Fibroblast of lung (primary cell): ENCODE results near the gene FHOD3.

ENCODE experiments used
- EZH2 ChIP-seq: IDR thresholded peaks from 2 replicates; pipeline ENCODE4 v1.5.1; 2012; ENCODE audit warnings: low read length, control low read depth, mild to moderate bottlenecking; ENCODE audit errors: missing control alignments
- TF ChIP-seq, protein P1 (sequence below), 2 donors: IDR thresholded peaks in 1 of 2; conservative IDR thresholded peaks in 1 of 2; 1 replicate in 1 of 2; 2 replicates in 1 of 2; pipeline ENCODE4 v1.5.1; 2011 to 2012; ENCODE audit warnings: low read length in 2 of 2, control low read depth in 1 of 2, inconsistent platforms in 1 of 2, low read depth in 1 of 2, mild to moderate bottlenecking in 1 of 2

DNA sequence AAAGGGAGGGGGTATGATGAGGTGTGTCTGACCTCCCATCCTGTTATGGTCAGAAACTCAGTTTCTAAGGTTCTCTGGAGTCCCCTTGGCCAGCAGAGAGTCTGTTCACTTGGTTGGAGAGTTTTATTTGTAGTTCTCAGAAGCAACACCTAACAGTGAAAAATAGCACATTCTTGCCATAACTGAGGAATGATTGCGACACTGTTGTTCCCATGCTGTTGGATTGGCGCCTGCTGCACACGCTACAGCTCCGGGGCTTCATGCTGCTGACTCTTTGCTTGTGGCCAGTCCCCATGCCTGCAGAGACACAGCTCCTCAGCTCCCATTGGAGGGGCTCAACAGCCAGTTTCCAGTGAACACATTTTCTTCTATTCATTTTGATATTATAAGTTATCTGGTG is 489.2 kb downstream of the FHOD3 start:
- TF ChIP-seq, protein P1, sequence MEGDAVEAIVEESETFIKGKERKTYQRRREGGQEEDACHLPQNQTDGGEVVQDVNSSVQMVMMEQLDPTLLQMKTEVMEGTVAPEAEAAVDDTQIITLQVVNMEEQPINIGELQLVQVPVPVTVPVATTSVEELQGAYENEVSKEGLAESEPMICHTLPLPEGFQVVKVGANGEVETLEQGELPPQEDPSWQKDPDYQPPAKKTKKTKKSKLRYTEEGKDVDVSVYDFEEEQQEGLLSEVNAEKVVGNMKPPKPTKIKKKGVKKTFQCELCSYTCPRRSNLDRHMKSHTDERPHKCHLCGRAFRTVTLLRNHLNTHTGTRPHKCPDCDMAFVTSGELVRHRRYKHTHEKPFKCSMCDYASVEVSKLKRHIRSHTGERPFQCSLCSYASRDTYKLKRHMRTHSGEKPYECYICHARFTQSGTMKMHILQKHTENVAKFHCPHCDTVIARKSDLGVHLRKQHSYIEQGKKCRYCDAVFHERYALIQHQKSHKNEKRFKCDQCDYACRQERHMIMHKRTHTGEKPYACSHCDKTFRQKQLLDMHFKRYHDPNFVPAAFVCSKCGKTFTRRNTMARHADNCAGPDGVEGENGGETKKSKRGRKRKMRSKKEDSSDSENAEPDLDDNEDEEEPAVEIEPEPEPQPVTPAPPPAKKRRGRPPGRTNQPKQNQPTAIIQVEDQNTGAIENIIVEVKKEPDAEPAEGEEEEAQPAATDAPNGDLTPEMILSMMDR (conservative IDR thresholded peaks at IDR 0.05 in 1 of 2, IDR thresholded peaks at IDR 0.05 in 1 of 2; ENCODE audit: low read depth in 1 of 2, low read length in 2 of 2): no peak
- TF ChIP-seq EZH2: no peak
